Keratinocyte (primary cell): ENCODE results near the gene ZMYM2. TPM values are rescaled to one million over a fixed set of nuclear protein-coding genes. Genes with fewer than 3 reads are reported as not detected.

ENCODE experiments used
- DNase-seq: peaks from one replicate; pipeline ENCODE4 v3.0.0-alpha.2; 2011; ENCODE audit warnings: low read depth, missing footprints, low spot score
- FAIRE-seq: peaks from 2 replicates; lab custom pipeline; 2011; peaks lifted over from hg19 to GRCh38; lab: Jason Lieb, UNC
- H2AFZ ChIP-seq: 2 replicates; pipeline ENCODE4 v1.6.0; 2012; ENCODE audit warnings: low read length, control low read depth, inconsistent platforms; ENCODE audit not compliant: control insufficient read depth
- H3K27ac ChIP-seq: 2 replicates; pipeline ENCODE4 v1.5.1; 2011; ENCODE audit warnings: low read length; ENCODE audit not compliant: control insufficient read depth, insufficient read depth
- H3K27me3 ChIP-seq: 3 replicates; pipeline ENCODE4 v1.6.0; 2011; ENCODE audit warnings: low read length; ENCODE audit not compliant: control insufficient read depth, insufficient read depth; ENCODE audit errors: extremely low read depth
- H3K36me3 ChIP-seq, 2 experiments: 2 replicates in 1 of 2; 3 replicates in 1 of 2; pipeline ENCODE4 v1.5.1; 2011; ENCODE audit warnings: low read length in 2 of 2, mild to moderate bottlenecking in 1 of 2; ENCODE audit not compliant: control insufficient read depth in 2 of 2, insufficient read depth in 2 of 2; ENCODE audit errors: extremely low read depth in 1 of 2
- H3K4me1 ChIP-seq: 3 replicates; pipeline ENCODE4 v1.5.1; 2011; ENCODE audit warnings: low read length; ENCODE audit not compliant: control insufficient read depth, insufficient read depth; ENCODE audit errors: extremely low read depth
- H3K4me2 ChIP-seq: 3 replicates; pipeline ENCODE4 v1.6.0; 2011; ENCODE audit warnings: low read depth, low read length; ENCODE audit not compliant: control insufficient read depth, insufficient read depth; ENCODE audit errors: extremely low read depth
- H3K4me3 ChIP-seq, 3 experiments: fragments of 200-600 bp in 1 of 3; sonication (generic) in 1 of 3; 2 replicates in 2 of 3; 3 replicates in 1 of 3; pipeline ENCODE4 v1.5.1; 2011 to 2016; ENCODE audit warnings: low read length in 3 of 3, mild to moderate bottlenecking in 3 of 3, control low read depth in 2 of 3, inconsistent platforms in 1 of 3, low read depth in 1 of 3, mixed read lengths in 1 of 3, mixed run types in 1 of 3, moderate library complexity in 1 of 3; ENCODE audit not compliant: control insufficient read depth in 2 of 3, insufficient read depth in 2 of 3; ENCODE audit errors: extremely low read depth in 1 of 3
- H3K79me2 ChIP-seq: 2 replicates; pipeline ENCODE4 v1.6.0; 2012; ENCODE audit warnings: low read length; ENCODE audit not compliant: control insufficient read depth, insufficient read depth
- H3K9ac ChIP-seq: 3 replicates; pipeline ENCODE4 v1.6.0; 2011; ENCODE audit warnings: low read length; ENCODE audit not compliant: control insufficient read depth, insufficient read depth; ENCODE audit errors: extremely low read depth
- H3K9me1 ChIP-seq: 3 replicates; pipeline ENCODE4 v1.6.0; 2011; ENCODE audit warnings: low read length; ENCODE audit not compliant: control insufficient read depth, insufficient read depth; ENCODE audit errors: extremely low read depth
- H3K9me3 ChIP-seq: 2 replicates; pipeline ENCODE4 v1.5.1; 2012; ENCODE audit warnings: low read depth, low read length; ENCODE audit not compliant: control insufficient read depth
- H4K20me1 ChIP-seq: 3 replicates; pipeline ENCODE4 v1.6.0; 2011; ENCODE audit warnings: low read length; ENCODE audit not compliant: control insufficient read depth, insufficient read depth; ENCODE audit errors: extremely low read depth
- EZH2 ChIP-seq: IDR thresholded peaks from one replicate; pipeline ENCODE4 v1.6.1; 2012; ENCODE audit warnings: inconsistent platforms, mild to moderate bottlenecking, low read length, moderate library complexity
- dilution Hi-C: fragments of 300-500 bp; cut with MboI; formaldehyde crosslinking; loops from one replicate; pipeline ENCODE4 v1.7.0; 2020; ENCODE audit warnings: low sequenced_read_pairs; ENCODE audit not compliant: extremely low pct_ligation_motif_present
- polyA plus RNA-seq, 5 experiments: library from polyadenylated mRNA; depleted of rRNA in 3 of 5; stranded (reverse) in 3 of 5; stranded (forward) in 1 of 5; unstranded in 1 of 5; fragments of >200 nt; gene quantifications; 1 replicate in 1 of 5; 2 replicates in 3 of 5; 3 replicates in 1 of 5; pipeline versions ENCODE4 v1.2.1 to v1.2.3, GENCODE V29; 2011 to 2012; ENCODE audit warnings: missing spikeins in 2 of 5, low read depth in 1 of 5, low replicate concordance in 1 of 5
- TF ChIP-seq, protein P1 (sequence below), 3 experiments: IDR thresholded peaks in 1 of 3; conservative IDR thresholded peaks in 1 of 3; optimal IDR thresholded peaks in 1 of 3; 2 replicates in 2 of 3; 3 replicates in 1 of 3; pipeline versions ENCODE3 to v1.5.1; 2011; ENCODE audit warnings: low read length in 3 of 3, mild to moderate bottlenecking in 3 of 3, moderate library complexity in 2 of 3, control low read depth in 1 of 3, inconsistent platforms in 1 of 3; ENCODE audit not compliant: insufficient read depth in 2 of 3; ENCODE audit errors: extremely low read depth in 1 of 3

The ZMYM2 gene
- polyA plus RNA-seq, 1 donor (not counting 4 experiments of a cell fraction or from before 2014, with no cell fraction given), result 51.3 TPM

DNA sequence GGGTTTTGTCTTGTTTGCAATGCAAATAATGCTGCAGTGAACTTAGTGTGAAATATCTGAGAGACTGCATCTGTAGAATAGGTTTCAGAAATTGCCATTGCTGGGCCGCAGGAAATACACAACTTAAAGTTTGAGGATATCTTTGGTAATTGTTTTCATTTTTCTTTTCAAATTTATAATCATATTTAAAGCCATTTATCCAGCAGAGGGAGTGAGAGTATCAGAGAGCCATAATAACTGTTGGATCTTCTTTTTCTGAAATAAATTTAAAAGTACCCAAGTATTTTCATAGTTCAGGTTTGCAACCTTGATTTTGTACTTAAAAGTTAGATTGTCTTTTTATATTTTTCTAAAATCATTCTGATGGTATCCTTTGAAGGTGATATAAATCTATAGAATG, 99.4 kb downstream of the ZMYM2 start:
- TF ChIP-seq, protein P1, sequence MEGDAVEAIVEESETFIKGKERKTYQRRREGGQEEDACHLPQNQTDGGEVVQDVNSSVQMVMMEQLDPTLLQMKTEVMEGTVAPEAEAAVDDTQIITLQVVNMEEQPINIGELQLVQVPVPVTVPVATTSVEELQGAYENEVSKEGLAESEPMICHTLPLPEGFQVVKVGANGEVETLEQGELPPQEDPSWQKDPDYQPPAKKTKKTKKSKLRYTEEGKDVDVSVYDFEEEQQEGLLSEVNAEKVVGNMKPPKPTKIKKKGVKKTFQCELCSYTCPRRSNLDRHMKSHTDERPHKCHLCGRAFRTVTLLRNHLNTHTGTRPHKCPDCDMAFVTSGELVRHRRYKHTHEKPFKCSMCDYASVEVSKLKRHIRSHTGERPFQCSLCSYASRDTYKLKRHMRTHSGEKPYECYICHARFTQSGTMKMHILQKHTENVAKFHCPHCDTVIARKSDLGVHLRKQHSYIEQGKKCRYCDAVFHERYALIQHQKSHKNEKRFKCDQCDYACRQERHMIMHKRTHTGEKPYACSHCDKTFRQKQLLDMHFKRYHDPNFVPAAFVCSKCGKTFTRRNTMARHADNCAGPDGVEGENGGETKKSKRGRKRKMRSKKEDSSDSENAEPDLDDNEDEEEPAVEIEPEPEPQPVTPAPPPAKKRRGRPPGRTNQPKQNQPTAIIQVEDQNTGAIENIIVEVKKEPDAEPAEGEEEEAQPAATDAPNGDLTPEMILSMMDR (optimal IDR thresholded peaks at IDR 0.05 in 1 of 3, IDR thresholded peaks at IDR 0.05 in 1 of 3, conservative IDR thresholded peaks at IDR 0.05 in 1 of 3; ENCODE audit: extremely low read depth in 1 of 3, insufficient read depth in 2 of 3, low read length in 3 of 3), result no peak
- TF ChIP-seq EZH2, result no peak
- Histone ChIP-seq H3K4me1 (no peaks in the 10 kb centered on the region), H3K4me3 (no peak overlapping the region), H3K9me3 (no peaks in the 10 kb centered on the region), H3K27me3 (no peaks in the 10 kb centered on the region), H3K9ac (no peak overlapping the region), H2AFZ (no peak overlapping the region), H4K20me1 (no peaks in the 10 kb centered on the region), H3K4me2 (no peak overlapping the region), H3K36me3 (peaks cover 15 to 21% of the 10 kb centered on the region in 2 experiments), H3K79me2 (no peaks in the 10 kb centered on the region), H3K9me1 (no peaks in the 10 kb centered on the region), H3K27ac (no peak overlapping the region)
- DNase-seq (no peak), FAIRE-seq (no peak)
- dilution Hi-C loops, result no loop called here

GRCh38 chr13:20058476-20058875, 99.9 kb downstream of the ZMYM2 start:
- H3K9me1 ChIP-seq, result no peaks in the 10 kb centered on the region
- no peak overlapping the region for H3K27ac ChIP-seq
- dilution Hi-C loops, result no loop called here
- H3K4me2 ChIP-seq, result no peak overlapping the region
- no peaks in the 10 kb centered on the region for H3K79me2 ChIP-seq
- no peak for TF ChIP-seq EZH2
- TF ChIP-seq, protein P1 (optimal IDR thresholded peaks at IDR 0.05 in 1 of 3, IDR thresholded peaks at IDR 0.05 in 1 of 3, conservative IDR thresholded peaks at IDR 0.05 in 1 of 3; ENCODE audit: extremely low read depth in 1 of 3, insufficient read depth in 2 of 3, low read length in 3 of 3), result no peak
- H3K4me1 ChIP-seq, result no peaks in the 10 kb centered on the region
- peaks cover 15 to 21% of the 10 kb centered on the region in 2 experiments for H3K36me3 ChIP-seq
- no peaks in the 10 kb centered on the region for H4K20me1 ChIP-seq
- no peak for DNase-seq
- no peak overlapping the region for H3K9ac ChIP-seq
- H3K9me3 ChIP-seq, result no peaks in the 10 kb centered on the region
- no peak overlapping the region for H3K4me3 ChIP-seq
- FAIRE-seq, result no peak
- H3K27me3 ChIP-seq, result no peaks in the 10 kb centered on the region
- no peak overlapping the region for H2AFZ ChIP-seq
